Lung (tissue), 12 donors: ENCODE results near the gene C2CD2. TPM values are rescaled to one million over a fixed set of nuclear protein-coding genes. Genes with fewer than 3 reads are reported as not detected.
A peak's percentile ranks its signal among the peaks of the same experiment; 100 is the strongest.

Experiments
- ATAC-seq: fragments of 200-7000 bp; cut with Tn5 transposase; one replicate; pipeline ENCODE4 v1.9.1; 2020; ENCODE audit warnings: moderate number of reproducible peaks; ENCODE audit not compliant: insufficient read depth, low FRiP score
- DNase-seq, 3 donors: peaks; one replicate each; pipeline ENCODE4 v3.0.0-alpha.2; 2013 to 2017
- H3K27ac ChIP-seq, 2 donors: one replicate each; pipeline ENCODE4 v1.5.1; 2013; ENCODE audit warnings: mild to moderate bottlenecking in 2 of 2, moderate library complexity in 2 of 2, control low read depth in 1 of 2, inconsistent platforms in 1 of 2, low read depth in 1 of 2, low read length in 1 of 2
- H3K27me3 ChIP-seq, 3 donors: one replicate each; pipeline ENCODE4 v1.5.1; 2013; ENCODE audit warnings: low read length in 2 of 3; ENCODE audit not compliant: control insufficient read depth in 3 of 3, insufficient read depth in 3 of 3
- H3K36me3 ChIP-seq, 4 donors: one replicate each; pipeline ENCODE4 v1.5.1; 2013; ENCODE audit warnings: low read length in 4 of 4, mild to moderate bottlenecking in 1 of 4, moderate library complexity in 1 of 4; ENCODE audit not compliant: control insufficient read depth in 4 of 4, insufficient read depth in 4 of 4
- H3K4me1 ChIP-seq, 5 donors: one replicate each; pipeline ENCODE4 v1.5.1; 2013; ENCODE audit warnings: low read length in 5 of 5, mild to moderate bottlenecking in 2 of 5, moderate library complexity in 1 of 5; ENCODE audit not compliant: control insufficient read depth in 5 of 5, insufficient read depth in 5 of 5
- H3K4me3 ChIP-seq: one replicate; pipeline ENCODE4 v1.5.1; 2013; ENCODE audit warnings: mild to moderate bottlenecking, control low read depth, moderate library complexity
- H3K9ac ChIP-seq, 2 donors: one replicate each; pipeline ENCODE4 v1.5.1; 2013; ENCODE audit warnings: low read length in 2 of 2, control low read depth in 1 of 2; ENCODE audit not compliant: insufficient read depth in 1 of 2
- H3K9me3 ChIP-seq, 4 donors: one replicate each; pipeline ENCODE4 v1.5.1; 2013; ENCODE audit warnings: low read length in 3 of 4, mild to moderate bottlenecking in 1 of 4, moderate library complexity in 1 of 4; ENCODE audit not compliant: control insufficient read depth in 4 of 4, insufficient read depth in 3 of 4
- WGBS, 2 donors: extraction: QIAGEN DNeasy Blood & Tissue Kit; methylation state at CpG; one replicate each; pipeline ENCODE4 v1.1.7; 2013; 5-methylcytosine and 5-hydroxymethylcytosine counted together
- polyA plus RNA-seq, 2 donors: library from polyadenylated mRNA; stranded (reverse); fragments of 200-250 nt; gene quantifications; one replicate each; pipeline ENCODE4 v1.2.1, GENCODE V29; 2013
- total RNA-seq, 2 donors: library from RNA; depleted of rRNA in 1 of 2; stranded (reverse); fragments of >200 nt in 1 of 2; gene quantifications; one replicate each; pipeline ENCODE4 v1.2.1, GENCODE V29; 2014 to 2021
- TF ChIP-seq, protein P1 (sequence below): IDR thresholded peaks from 2 replicates; pipeline ENCODE4 v1.5.1; 2012; ENCODE audit warnings: mild to moderate bottlenecking; ENCODE audit errors: control extremely low read depth, extremely low read depth
- donor health status: control.
- donor health status: control.
- donor health status: Bipolar disorder and iron deficiency.
- donor health status: healthy.
- donor health status: DM: yes; HTN: yes; CAD: no.

The C2CD2 gene
- total and polyA plus RNA-seq, 4 donors: 7.0 to 19.5 (median 12.2) TPM

DNA sequence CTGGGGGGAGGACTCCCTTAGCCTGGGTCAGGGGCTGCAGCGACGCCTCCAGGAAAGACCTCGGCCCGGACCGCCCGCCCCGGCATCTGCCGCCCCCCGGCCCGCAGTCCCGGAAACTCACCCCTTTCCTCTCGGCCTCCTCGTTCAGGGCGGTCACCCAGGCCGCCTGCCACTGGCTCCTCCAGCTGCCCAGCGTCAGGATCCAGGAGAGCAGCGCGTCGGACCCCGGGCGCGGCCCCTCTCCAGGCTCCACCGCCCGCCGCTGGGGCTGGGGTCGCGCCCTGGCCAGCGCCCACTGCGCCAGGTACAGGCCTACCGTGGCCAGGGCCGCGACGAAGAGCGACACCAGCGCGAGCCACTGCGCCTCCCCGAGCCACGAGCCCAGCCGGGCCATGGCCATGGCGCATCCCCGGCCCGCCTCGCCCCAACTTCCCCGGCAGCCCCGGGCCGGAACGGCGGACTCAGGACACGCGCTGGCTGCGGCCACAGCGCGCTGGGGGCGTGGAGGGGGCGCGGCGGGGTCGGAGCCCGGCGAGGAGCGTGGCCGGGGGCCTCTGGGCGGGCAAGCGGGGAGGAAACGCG, 478 bp downstream of the C2CD2 start:
- peaks cover 0 to 31% (median 16%) of the 10 kb centered on the region in 5 donors for H3K4me1 ChIP-seq
- no peak for DNase-seq
- peak overlapping the region in 1 of 2 donors; percentile 49 for H3K9ac ChIP-seq
- WGBS, 2 donors: 1 to 2% methylated on average over 41 to 67 of the region's 67 CpGs
- H3K27ac ChIP-seq: peak overlapping the region; percentile 42 to 71
- no peaks in the 10 kb centered on the region for H3K36me3 ChIP-seq
- peak overlapping the region; percentile 72 for H3K4me3 ChIP-seq
- no peaks in the 10 kb centered on the region for H3K9me3 ChIP-seq
- ATAC-seq: no peak
- TF ChIP-seq, protein P1, sequence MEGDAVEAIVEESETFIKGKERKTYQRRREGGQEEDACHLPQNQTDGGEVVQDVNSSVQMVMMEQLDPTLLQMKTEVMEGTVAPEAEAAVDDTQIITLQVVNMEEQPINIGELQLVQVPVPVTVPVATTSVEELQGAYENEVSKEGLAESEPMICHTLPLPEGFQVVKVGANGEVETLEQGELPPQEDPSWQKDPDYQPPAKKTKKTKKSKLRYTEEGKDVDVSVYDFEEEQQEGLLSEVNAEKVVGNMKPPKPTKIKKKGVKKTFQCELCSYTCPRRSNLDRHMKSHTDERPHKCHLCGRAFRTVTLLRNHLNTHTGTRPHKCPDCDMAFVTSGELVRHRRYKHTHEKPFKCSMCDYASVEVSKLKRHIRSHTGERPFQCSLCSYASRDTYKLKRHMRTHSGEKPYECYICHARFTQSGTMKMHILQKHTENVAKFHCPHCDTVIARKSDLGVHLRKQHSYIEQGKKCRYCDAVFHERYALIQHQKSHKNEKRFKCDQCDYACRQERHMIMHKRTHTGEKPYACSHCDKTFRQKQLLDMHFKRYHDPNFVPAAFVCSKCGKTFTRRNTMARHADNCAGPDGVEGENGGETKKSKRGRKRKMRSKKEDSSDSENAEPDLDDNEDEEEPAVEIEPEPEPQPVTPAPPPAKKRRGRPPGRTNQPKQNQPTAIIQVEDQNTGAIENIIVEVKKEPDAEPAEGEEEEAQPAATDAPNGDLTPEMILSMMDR: no peak
- no peaks in the 10 kb centered on the region for H3K27me3 ChIP-seq

GRCh38 chr21:41952568-41953248, 1.1 kb downstream of the C2CD2 start:
- no peak for ATAC-seq
- H3K27ac ChIP-seq: peak overlapping the region; percentile 20 to 42

GRCh38 chr21:41951876-41952567, 1.8 kb downstream of the C2CD2 start:
- WGBS, 2 donors: 81 to 89% methylated on average over 5 of the region's 5 CpGs
- Histone ChIP-seq H3K27ac (no peak overlapping the region), H3K4me3 (no peak overlapping the region), H3K4me1 (peaks cover 0 to 26% (median 18%) of the 10 kb centered on the region in 5 donors), H3K36me3 (no peaks in the 10 kb centered on the region), H3K9me3 (no peaks in the 10 kb centered on the region), H3K9ac (no peak overlapping the region), H3K27me3 (no peaks in the 10 kb centered on the region)
- TF ChIP-seq, protein P1: no peak
- DNase-seq (no peak), ATAC-seq (no peak)

More at GRCh38 chr21:41952568-41953248, 1.1 kb downstream of the C2CD2 start:
- no peaks in the 10 kb centered on the region for H3K9me3 ChIP-seq
- DNase-seq: no peak
- H3K4me1 ChIP-seq: peaks cover 0 to 31% (median 20%) of the 10 kb centered on the region in 5 donors
- 25 to 39% methylated on average over 30 of the region's 30 CpGs for WGBS, 2 donors
- no peaks in the 10 kb centered on the region for H3K27me3 ChIP-seq
- H3K9ac ChIP-seq: peak overlapping the region in 1 of 2 donors; percentile 49
- H3K4me3 ChIP-seq: peak overlapping the region; percentile 72
- H3K36me3 ChIP-seq: no peaks in the 10 kb centered on the region
- TF ChIP-seq, protein P1: no peak
